Activated T-cell treated with anti-CD3 and anti-CD28 coated beads, Interleukin-2, amount 50 U/mL, for 1 hour (primary cell): ENCODE results near the gene OR2G6.
"Not testable (repeated sequence)": the region's sequence is repeated elsewhere in the genome, so short reads cannot be mapped to it uniquely, and the experiment has no call there.

ENCODE experiments used
- DNase-seq: peaks from one replicate; pipeline ENCODE4 v3.0.0-alpha.2; 2020

The OR2G6 gene

GRCh38 chr1:248507773-248508172 is at the start of gene OR2G6:
OR2G6 (plus strand) TSS chr1:248508073; CDS start chr1:248521647, 13,574 bp downstream.
- DNase-seq: not testable (repeated sequence)

GRCh38 chr1:248459117-248459516 is 48.8 kb upstream of the OR2G6 start:
- not testable (repeated sequence) for DNase-seq

GRCh38 chr1:248471154-248471553 is 36.7 kb upstream of the OR2G6 start:
- no peak for DNase-seq

- DNase-seq: not testable (repeated sequence)
These were observed 35.8 kb upstream of the OR2G6 start for GRCh38 chr1:248472111-248472510.

GRCh38 chr1:248473051-248473450 is 34.8 kb upstream of the OR2G6 start, which contains the start of gene OR2T3:
OR2T3 (plus strand) TSS chr1:248473351; CDS start chr1:248473351, 0 bp downstream.
- DNase-seq: not testable (repeated sequence)

- not testable (repeated sequence) for DNase-seq
These were observed 32.2 kb upstream of the OR2G6 start for GRCh38 chr1:248475660-248476059.

GRCh38 chr1:248481686-248482579 is 25.9 kb upstream of the OR2G6 start:
- DNase-seq: not testable (repeated sequence)

- DNase-seq: not testable (repeated sequence)
These were observed 19.6 kb upstream of the OR2G6 start, which contains the start of gene OR2T5 for GRCh38 chr1:248488289-248488688. OR2T5 (plus strand) TSS chr1:248488589; CDS start chr1:248488589, 0 bp downstream.

GRCh38 chr1:248496661-248497060 is 11.2 kb upstream of the OR2G6 start:
- DNase-seq: not testable (repeated sequence)

- DNase-seq: not testable (repeated sequence)
These were observed 7.4 kb upstream of the OR2G6 start for GRCh38 chr1:248500305-248501035.

GRCh38 chr1:248510217-248510616 is 2.3 kb downstream of the OR2G6 start:
- DNase-seq: not testable (repeated sequence)

GRCh38 chr1:248521856-248522255 is 14.0 kb downstream of the OR2G6 start:
- no peak for DNase-seq

GRCh38 chr1:248537449-248537848 is 29.6 kb downstream of the OR2G6 start:
- not testable (repeated sequence) for DNase-seq

- DNase-seq: not testable (repeated sequence)
These were observed 39.5 kb downstream of the OR2G6 start for GRCh38 chr1:248547383-248547782.

- not testable (repeated sequence) for DNase-seq
These were observed 43.2 kb downstream of the OR2G6 start for GRCh38 chr1:248551027-248551426.

GRCh38 chr1:248562672-248563071 is 54.8 kb downstream of the OR2G6 start, which contains the start of gene OR2T29:
OR2T29 (minus strand) TSS chr1:248562772; CDS start chr1:248559491, 3,281 bp downstream.
- not testable (repeated sequence) for DNase-seq

GRCh38 chr1:248565530-248566373 is 57.9 kb downstream of the OR2G6 start:
- DNase-seq: not testable (repeated sequence)

GRCh38 chr1:248569049-248569448 is 61.2 kb downstream of the OR2G6 start:
- not testable (repeated sequence) for DNase-seq

- not testable (repeated sequence) for DNase-seq
These were observed 62.9 kb downstream of the OR2G6 start for GRCh38 chr1:248570811-248571210.

- not testable (repeated sequence) for DNase-seq
These were observed 64.2 kb downstream of the OR2G6 start for GRCh38 chr1:248572049-248572448.

- not testable (repeated sequence) for DNase-seq
These were observed 66.0 kb downstream of the OR2G6 start for GRCh38 chr1:248573856-248574255.

GRCh38 chr1:248574657-248575056 is 66.8 kb downstream of the OR2G6 start, which contains the start of gene OR2T34:
OR2T34 (minus strand) TSS chr1:248574757; CDS start chr1:248574757, 0 bp downstream.
- DNase-seq: not testable (repeated sequence)
